ENCODE data around the gene TLL2.

- TF ChIP-seq TAF1 (IDR thresholded peaks at IDR 0.05; ENCODE audit: low read depth), result no peak
- no peak for TF ChIP-seq TEAD4 (IDR thresholded peaks at IDR 0.05)
- no peak for TF ChIP-seq MAX (IDR thresholded peaks at IDR 0.05)
- no peak for TF ChIP-seq RAD21 (IDR thresholded peaks at IDR 0.05; ENCODE audit: low read depth)
- TF ChIP-seq USF1 (IDR thresholded peaks at IDR 0.05), result no peak
Measured at GRCh38 chr10:96366508-96366907, 147.2 kb downstream of the TLL2 start.
